Upper lobe of right lung (tissue), 1 donor: ENCODE data around the gene FGF16. TPM values are rescaled to one million over a fixed set of nuclear protein-coding genes. Genes with fewer than 3 reads are reported as not detected.

Experiments
- ATAC-seq: fragments of 200-7000 bp; cut with Tn5 transposase; one replicate; pipeline ENCODE4 v1.9.1; 2020; ENCODE audit warnings: mild to moderate bottlenecking, moderate library complexity
- DNase-seq: peaks from one replicate; pipeline ENCODE4 v3.0.0-alpha.2; 2020
- H3K27ac ChIP-seq: fragments of 200-600 bp; one replicate; pipeline ENCODE4 v1.8.0; 2022
- H3K27me3 ChIP-seq: fragments of 200-600 bp; one replicate; pipeline ENCODE4 v1.8.0; 2022; ENCODE audit warnings: mild to moderate bottlenecking
- H3K36me3 ChIP-seq: fragments of 200-600 bp; one replicate; pipeline ENCODE4 v1.8.0; 2022
- H3K4me1 ChIP-seq: fragments of 200-600 bp; one replicate; pipeline ENCODE4 v1.8.0; 2022
- H3K4me3 ChIP-seq: fragments of 200-600 bp; one replicate; pipeline ENCODE4 v1.8.0; 2022; ENCODE audit warnings: mild to moderate bottlenecking
- H3K9me3 ChIP-seq: fragments of 200-600 bp; one replicate; pipeline ENCODE4 v1.8.0; 2022
- CTCF ChIP-seq: fragments of 200-600 bp; IDR thresholded peaks from one replicate; pipeline ENCODE4 v1.8.0; 2022; ENCODE audit warnings: antibody characterized with exemption
- intact Hi-C: fragments of 100-400 bp; cut with DNase I; formaldehyde crosslinking; loops from one replicate; pipeline ENCODE4 v1.11.0; 2022
- total RNA-seq: library from RNA; stranded (reverse); fragmentation: NEBNext Ultra II Directional; extraction: Animal tissue kit (Norgen Biotek cat#: 25700); gene quantifications from one replicate; pipeline ENCODE4 v1.2.1, GENCODE V29; 2021
- donor health status: DM: no; HTN: yes; CAD: no; lungs with severe emphysema.

FGF16 gene
- total RNA-seq, 1 donor from 2014 or later = not detected

- ATAC-seq (no peak), DNase-seq (no peak)
- Histone ChIP-seq H3K4me1 (no peaks in the 10 kb centered on the region), H3K9me3 (no peaks in the 10 kb centered on the region), H3K4me3 (no peak overlapping the region), H3K27me3 (no peaks in the 10 kb centered on the region), H3K36me3 (no peaks in the 10 kb centered on the region), H3K27ac (no peak overlapping the region)
- intact Hi-C loops = no loop called here
- TF ChIP-seq CTCF = no peak
Measured at GRCh38 chrX:77433001-77433400, 14.2 kb upstream of the FGF16 start.

- H3K4me1 ChIP-seq = no peaks in the 10 kb centered on the region
- H3K27ac ChIP-seq = no peak overlapping the region
- no peak for DNase-seq
- H3K27me3 ChIP-seq = no peaks in the 10 kb centered on the region
- no peaks in the 10 kb centered on the region for H3K36me3 ChIP-seq
- no peak for TF ChIP-seq CTCF
- H3K9me3 ChIP-seq = no peaks in the 10 kb centered on the region
- no peak for ATAC-seq
- no peak overlapping the region for H3K4me3 ChIP-seq
- intact Hi-C loops = no loop called here
Measured at GRCh38 chrX:77434962-77435361, 12.2 kb upstream of the FGF16 start.

GRCh38 chrX:77436271-77436670 is 10.9 kb upstream of the FGF16 start:
- H3K4me1 ChIP-seq = no peaks in the 10 kb centered on the region
- no peak for TF ChIP-seq CTCF
- no peak for ATAC-seq
- no peak for DNase-seq
- H3K36me3 ChIP-seq = no peaks in the 10 kb centered on the region
- H3K4me3 ChIP-seq = no peak overlapping the region
- no peak overlapping the region for H3K27ac ChIP-seq
- no peaks in the 10 kb centered on the region for H3K9me3 ChIP-seq
- intact Hi-C loops = no loop called here
- H3K27me3 ChIP-seq = no peaks in the 10 kb centered on the region

- Histone ChIP-seq H3K27ac (no peak overlapping the region), H3K9me3 (no peaks in the 10 kb centered on the region), H3K4me1 (no peaks in the 10 kb centered on the region), H3K36me3 (no peaks in the 10 kb centered on the region), H3K27me3 (no peaks in the 10 kb centered on the region), H3K4me3 (no peak overlapping the region)
- TF ChIP-seq CTCF = no peak
- DNase-seq (no peak), ATAC-seq (no peak)
- intact Hi-C loops = no loop called here
Measured at GRCh38 chrX:77436682-77437081, 10.5 kb upstream of the FGF16 start.

- no peaks in the 10 kb centered on the region for H3K36me3 ChIP-seq
- H3K9me3 ChIP-seq = no peaks in the 10 kb centered on the region
- no peak overlapping the region for H3K4me3 ChIP-seq
- no peak for TF ChIP-seq CTCF
- no peaks in the 10 kb centered on the region for H3K4me1 ChIP-seq
- intact Hi-C loops = no loop called here
- no peaks in the 10 kb centered on the region for H3K27me3 ChIP-seq
- H3K27ac ChIP-seq = no peak overlapping the region
- DNase-seq (no peak), ATAC-seq (no peak)
Measured at GRCh38 chrX:77440330-77440729, 6.9 kb upstream of the FGF16 start.

GRCh38 chrX:77441033-77441432 is 6.2 kb upstream of the FGF16 start:
- Histone ChIP-seq H3K4me3 (no peak overlapping the region), H3K27ac (no peak overlapping the region), H3K9me3 (no peaks in the 10 kb centered on the region), H3K27me3 (no peaks in the 10 kb centered on the region), H3K36me3 (no peaks in the 10 kb centered on the region), H3K4me1 (no peaks in the 10 kb centered on the region)
- TF ChIP-seq CTCF = no peak
- DNase-seq (no peak), ATAC-seq (no peak)
- intact Hi-C loops = no loop called here
